Activated CD4-positive, alpha-beta T cell treated with anti-CD3 and anti-CD28 coated beads, Interleukin-2, amount 50 U/mL, for 48 hours (primary cell): ENCODE measurements around the gene SAP30L.
A peak's percentile ranks its signal among the peaks of the same experiment; 100 is the strongest.

Experiments
- DNase-seq, 2 experiments: peaks; one replicate each; pipeline ENCODE4 v3.0.0-alpha.2; 2020

SAP30L gene, protein sequence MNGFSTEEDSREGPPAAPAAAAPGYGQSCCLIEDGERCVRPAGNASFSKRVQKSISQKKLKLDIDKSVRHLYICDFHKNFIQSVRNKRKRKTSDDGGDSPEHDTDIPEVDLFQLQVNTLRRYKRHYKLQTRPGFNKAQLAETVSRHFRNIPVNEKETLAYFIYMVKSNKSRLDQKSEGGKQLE

DNA sequence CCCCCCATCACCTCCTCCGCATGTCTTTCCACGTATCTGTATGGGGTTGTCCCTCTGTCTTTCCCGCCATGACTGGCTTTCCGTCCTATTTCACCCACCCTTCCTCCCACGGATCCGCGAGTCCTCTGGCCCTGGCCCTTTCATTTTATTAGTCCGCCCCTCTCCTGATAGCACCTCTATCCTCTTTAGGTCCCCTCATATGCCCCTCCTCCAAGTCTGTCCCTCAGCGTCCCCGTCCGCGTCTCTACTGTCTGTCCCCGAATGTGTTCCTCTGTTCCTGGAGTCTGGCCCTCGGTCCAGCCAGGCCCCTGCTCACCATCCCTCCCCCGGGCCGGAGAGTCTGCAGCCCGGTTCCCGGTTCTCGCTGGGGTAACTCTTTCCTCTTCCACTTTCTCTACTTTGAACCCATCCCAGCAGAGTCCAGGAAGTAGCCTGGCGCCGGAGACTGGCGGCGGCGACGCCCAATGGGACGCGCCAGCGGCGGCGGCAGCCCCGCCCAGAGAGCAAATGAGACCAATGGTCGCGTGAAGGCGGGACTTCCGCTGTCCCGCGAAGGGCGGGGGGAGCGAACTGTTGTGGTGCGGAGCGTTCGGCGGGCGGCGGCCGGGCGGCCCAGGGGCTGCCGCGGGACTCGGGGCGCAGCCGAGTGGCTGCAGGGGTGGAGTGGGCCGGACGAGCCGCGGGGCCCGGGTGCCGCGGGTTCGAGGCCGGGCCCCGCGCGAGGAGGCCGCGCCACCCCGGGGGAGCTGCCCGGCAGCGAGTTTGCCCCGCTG, at the start of gene SAP30L:
Gene SAP30L, plus strand, starts transcription at position 576 of the 773 bp plus-strand sequence. CDS start 608 bp downstream, outside the sequence.
- DNase-seq, result peak; percentile 94

DNA sequence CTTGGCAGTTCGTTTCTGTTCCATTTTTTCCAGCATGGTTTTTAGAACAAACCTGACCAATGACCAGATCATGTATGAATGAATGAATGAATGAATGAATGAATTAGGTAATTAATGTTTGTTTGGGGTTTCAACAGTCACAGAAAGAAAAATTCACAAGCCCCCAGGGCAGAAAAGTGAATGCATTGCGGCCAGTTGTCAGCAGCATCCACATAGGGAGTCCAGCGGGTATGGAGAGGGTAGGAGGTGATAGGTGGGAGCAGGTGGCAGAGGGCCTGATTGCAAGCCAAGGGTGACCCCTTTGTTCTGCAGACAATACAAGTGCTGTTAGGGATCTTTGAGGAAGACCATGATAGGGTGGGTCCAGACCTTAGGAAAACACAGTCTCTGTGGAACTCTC, 49.7 kb upstream of the SAP30L start:
- no peak for DNase-seq

DNA sequence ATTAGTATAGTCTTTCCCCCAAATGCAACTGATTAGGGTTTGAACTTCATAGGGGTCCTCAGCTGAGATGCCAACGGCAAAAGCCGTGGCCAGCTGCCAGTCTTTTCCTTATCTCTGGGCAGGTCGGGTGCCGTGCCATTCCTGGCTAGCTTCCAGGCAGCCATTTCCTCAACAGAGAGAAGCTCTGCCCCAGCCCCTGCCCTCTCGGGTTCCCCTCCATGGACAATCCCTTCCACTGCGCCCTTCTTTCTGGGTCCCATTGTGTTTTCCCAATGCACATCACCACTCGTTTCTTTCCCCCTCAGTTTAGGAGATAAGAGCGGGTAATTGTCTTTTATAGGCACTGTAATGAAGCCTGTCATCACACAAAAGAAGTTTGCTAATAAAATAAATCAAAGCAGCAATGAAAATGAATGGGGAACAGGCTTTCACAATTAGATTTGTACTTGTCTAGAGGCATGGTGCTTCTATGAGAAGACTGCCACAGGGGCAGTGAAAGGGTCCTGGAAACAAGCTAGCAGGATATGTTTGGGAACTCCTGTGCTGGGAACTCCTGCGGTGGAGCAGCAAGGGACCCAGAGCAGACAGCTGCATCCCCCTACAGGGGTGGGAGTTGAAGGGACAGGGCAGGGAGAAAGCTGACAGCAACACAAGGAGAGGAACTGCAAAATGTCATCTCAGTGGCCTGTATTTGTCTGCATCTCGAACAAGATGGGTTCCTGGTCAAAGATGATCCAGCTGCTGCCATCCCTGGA, 48.0 kb upstream of the SAP30L start:
- no peak for DNase-seq

GRCh38 chr5:154400678-154401077, 45.1 kb upstream of the SAP30L start:
- no peak for DNase-seq

- no peak for DNase-seq
Measured at GRCh38 chr5:154401355-154401754, 44.4 kb upstream of the SAP30L start.

- DNase-seq, result no peak
Measured at GRCh38 chr5:154401931-154402330, 43.9 kb upstream of the SAP30L start.

DNA sequence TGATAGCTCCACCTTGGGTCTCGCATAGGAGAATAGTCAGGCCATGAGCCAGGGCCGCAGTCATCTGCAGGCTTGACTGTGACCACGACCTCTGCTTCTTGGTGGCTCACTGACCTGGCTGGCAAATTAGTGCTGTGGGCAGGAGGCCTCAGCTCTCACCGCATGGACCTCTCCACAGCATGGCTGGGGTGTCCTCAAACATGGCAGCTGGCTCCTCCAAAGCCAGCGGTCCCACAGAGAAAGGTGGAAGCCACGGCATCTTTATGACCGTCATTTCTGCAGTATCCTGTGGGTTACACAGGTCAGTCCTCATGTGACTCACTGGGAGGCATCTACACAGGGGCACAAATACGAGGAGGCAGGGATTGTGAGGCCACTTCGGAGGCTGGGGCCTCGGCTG, 43.2 kb upstream of the SAP30L start:
- DNase-seq, result no peak

DNA sequence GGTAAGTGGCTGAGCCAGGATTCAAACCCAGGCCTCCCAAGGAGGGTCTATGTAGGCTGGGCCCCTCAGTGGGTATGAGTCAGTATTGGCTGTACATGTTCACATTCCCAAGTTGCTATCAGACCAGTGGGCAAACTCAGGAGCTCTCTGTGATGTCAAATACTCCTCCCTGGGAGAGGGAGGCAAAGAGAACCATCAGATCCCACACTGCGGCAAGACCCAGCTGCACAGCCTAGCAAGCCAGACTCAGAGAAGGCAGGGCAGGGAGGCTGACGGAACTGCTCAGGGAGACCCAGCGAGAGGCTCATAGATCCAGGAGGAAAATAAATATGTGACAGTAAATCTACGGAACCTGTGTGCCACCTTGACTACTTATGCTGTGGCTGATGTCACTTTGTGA, 42.6 kb upstream of the SAP30L start:
- no peak for DNase-seq

- no peak for DNase-seq
Measured at GRCh38 chr5:154403776-154404387, 41.9 kb upstream of the SAP30L start.

DNA sequence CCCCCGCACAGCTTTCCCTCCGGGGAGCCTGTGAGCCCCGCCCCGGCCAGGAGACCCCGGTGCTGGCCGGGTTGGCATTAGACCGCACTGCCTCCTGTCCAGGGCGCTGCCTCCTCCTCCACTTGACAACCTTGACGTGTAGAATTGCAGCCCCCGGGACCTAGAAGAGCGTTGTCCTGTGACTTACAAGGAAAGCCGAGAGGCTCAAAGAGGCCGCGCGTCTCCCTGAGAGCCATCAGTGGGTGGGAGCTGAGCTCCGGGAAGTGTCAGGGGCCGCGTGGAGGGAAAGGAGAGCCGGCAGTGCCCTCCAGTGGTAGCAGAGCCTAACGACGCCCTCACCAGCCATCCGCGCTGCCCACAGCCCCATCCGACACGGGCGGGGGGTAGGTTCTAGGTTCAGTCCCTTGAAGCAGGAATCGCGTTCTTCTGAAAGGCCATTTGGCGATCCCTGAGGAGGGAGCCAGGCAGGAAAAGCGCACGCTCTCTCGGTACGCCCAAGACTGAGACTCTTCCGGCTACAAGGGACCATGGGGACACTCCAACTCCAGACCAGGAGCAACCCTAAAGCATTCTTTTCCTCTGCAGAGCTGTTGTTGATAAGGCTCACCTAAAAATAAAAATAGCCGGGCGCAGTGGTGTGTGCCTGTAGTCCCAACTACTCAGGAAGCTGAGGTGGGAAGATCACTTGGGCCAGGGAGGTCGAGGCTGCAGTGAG, 40.6 kb upstream of the SAP30L start:
- DNase-seq, result peak; percentile 78 to 81

DNA sequence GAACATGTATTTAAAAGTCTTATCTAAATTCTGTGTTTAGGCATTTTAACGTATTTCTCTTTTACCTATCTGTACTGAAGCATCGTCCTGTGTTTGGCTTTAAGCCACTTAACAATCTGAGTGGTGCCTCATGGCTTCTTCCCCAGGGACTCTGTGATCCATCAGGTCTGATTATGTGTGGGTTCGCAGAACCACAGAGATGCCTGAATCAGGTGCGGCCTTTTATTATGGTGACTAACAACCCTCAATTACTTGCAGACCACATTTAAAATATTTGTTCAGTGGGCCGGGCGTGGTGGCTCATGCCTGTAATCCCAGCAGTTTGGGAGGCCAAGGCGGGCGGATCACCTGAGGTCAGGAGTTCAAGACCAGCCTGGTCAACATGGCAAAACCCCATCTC, 39.6 kb upstream of the SAP30L start:
- DNase-seq, result no peak

GRCh38 chr5:154406826-154407225, 39.0 kb upstream of the SAP30L start:
- DNase-seq, result no peak

- DNase-seq, result no peak
Measured at GRCh38 chr5:154408811-154409210, 37.0 kb upstream of the SAP30L start.

DNA sequence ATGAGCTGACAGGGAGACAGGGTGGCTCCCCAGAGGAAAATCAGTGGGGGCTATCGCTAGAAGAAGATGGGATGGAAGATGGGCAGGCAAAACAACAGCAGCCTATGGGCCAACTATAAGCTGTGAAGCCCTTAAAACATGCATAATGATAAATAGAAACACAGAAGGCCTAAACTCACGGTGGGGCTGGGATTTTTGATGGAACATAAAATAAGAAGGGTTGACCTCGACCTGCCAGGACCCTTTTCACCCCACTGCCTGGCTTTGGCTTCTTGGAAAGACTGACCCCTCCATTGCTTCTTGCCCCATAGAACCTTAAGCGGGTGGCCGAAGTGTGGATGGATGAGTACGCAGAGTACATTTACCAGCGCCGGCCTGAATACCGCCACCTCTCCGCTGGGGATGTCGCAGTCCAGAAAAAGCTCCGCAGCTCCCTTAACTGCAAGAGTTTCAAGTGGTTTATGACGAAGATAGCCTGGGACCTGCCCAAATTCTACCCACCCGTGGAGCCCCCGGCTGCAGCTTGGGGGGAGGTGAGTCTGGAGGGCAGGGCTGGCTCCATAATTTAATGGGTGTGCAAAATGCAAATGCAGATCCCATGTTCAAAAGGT, 36.5 kb upstream of the SAP30L start:
- no peak for DNase-seq

- DNase-seq, result no peak
Measured at GRCh38 chr5:154410008-154410407, 35.8 kb upstream of the SAP30L start.

- no peak for DNase-seq
Measured at GRCh38 chr5:154410786-154411185, 35.0 kb upstream of the SAP30L start.

DNA sequence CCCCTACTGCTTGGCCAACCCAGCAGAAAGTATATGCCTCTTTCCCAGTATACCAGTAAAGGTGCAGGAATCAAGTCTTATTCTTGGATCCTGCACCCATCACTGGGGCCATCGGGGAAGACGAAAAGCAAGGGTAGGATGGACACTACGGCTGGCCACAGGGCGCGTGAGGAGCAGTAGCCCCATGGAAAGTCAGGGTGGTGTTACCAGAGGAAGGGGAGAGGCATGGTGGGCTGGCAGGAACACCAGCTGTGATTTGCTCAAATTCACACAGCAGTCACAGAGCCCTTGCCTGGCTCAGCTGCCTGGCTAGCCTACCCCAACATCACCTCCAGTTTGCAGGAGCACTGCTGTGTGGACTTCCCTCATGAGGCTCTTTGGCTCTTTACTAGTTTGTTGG, 34.5 kb upstream of the SAP30L start:
- no peak for DNase-seq

DNA sequence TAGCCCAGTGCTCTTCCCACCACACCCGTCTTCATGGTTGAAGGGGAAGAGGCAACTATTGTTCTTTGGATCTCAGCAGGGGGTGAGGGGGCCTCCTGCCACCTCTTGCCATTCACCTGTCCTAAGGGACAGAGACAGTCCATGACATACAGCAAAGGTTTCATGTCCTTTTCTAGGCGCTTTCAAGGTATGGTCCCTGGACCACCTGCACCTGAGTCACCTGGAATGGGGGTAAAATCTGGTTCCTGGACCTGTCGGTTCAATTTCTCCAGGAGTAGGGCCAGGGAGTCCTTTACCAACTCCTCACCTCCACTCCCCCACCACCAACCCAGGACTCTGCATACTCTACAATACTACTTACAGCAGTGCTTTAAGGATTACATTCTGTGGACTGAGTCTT, 33.5 kb upstream of the SAP30L start:
- no peak for DNase-seq

DNA sequence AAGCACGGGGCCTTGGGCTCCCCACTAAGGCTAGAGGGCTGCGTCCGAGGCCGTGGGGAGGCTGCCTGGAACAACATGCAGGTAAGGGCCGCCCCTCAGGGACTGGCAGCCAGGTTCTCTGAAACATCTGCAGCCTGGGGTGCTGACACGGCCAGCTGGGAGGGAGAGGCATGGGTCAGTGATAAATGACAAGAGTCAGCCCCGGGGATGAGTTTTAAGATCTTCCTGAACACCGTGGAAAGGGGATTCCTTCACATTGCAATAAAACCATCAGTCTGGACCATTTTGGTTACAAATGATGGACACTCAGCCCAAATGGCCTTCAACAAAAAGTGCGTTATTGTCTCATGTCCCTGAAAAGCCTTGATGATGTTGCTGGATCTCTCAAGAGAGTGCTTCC, 32.9 kb upstream of the SAP30L start:
- DNase-seq, result no peak

DNA sequence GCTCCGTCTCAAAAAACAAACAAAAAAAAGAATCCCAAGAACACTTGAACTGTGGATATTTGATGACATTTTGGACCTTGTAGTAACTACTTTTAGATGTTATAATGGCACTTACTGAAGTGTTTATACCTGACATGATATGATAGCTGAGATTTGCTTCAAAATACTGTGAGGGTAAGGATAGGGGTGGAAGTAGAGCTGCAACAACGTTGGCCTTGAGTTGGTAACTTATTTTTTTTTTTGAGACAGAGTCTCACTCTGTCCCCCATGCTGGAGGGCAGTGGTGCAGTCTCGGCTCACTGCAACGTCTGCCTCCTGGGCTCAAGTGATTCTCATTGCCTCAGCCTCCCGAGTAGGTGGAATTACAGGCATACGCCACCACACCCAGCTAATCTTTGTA, 30.7 kb upstream of the SAP30L start:
- no peak for DNase-seq

DNA sequence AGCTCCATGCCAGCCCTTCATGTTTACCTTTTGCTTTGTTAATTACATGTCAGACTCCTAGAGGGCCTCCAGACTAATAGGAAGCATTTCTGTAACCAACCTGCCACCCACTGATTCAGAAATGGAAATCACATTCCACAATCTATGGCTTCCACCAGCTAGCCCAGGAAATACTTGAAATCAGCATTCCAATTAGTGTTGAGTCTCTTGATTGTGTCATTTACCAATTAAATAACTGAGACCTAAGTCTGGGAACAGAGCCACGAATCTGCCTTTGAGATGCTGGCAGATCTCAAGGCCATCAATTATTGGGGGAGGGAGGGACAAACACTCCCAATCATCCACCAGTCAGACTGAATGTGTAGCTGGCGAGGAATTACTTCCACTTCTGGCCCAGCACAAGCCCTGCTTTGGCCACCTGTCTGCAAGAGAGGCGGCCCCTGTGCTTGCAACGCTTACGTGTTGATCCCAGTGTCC, 27.4 kb upstream of the SAP30L start:
- DNase-seq, result no peak

DNA sequence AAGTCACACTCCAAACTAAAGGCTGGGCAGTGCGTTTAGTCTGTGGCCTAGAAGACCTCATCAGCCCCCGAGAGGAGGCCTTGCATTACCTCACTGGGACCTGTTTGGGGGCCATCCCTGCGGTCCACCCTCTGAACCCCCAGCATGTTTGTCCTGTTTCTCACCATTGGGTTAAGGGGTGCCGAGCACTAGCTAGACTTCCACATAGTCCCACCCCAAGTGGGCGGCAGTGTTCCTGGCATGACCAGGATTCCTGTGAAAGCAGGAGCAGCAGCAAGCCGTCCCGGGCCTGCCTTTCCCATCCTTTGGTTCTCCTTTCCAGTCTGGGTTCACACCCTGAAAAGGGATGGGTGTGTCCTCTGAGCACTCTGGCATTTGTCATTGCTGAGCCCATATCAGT, 26.6 kb upstream of the SAP30L start:
- no peak for DNase-seq
